Neural crest cell (in vitro differentiated cells): ENCODE data around the gene PSAT1. TPM values are rescaled to one million over a fixed set of nuclear protein-coding genes. Genes with fewer than 3 reads are reported as not detected.

ENCODE experiments used
- DNase-seq: peaks from one replicate; pipeline ENCODE4 v3.0.0; 2021; ENCODE audit warnings: low read depth, mixed read lengths, low spot score
- H3K27ac Mint-ChIP-seq: one replicate; pipeline ENCODE4 v1.8.0; 2021; ENCODE audit warnings: mild to moderate bottlenecking, mixed read lengths; ENCODE audit not compliant: unreplicated experiment
- H3K27me3 Mint-ChIP-seq: 2 replicates; pipeline ENCODE4 v1.8.0; 2021; ENCODE audit warnings: low read depth, mild to moderate bottlenecking, mixed read lengths
- H3K36me3 Mint-ChIP-seq: 2 replicates; pipeline ENCODE4 v1.8.0; 2021; ENCODE audit warnings: low read depth, mild to moderate bottlenecking, mixed read lengths
- H3K4me1 Mint-ChIP-seq: 2 replicates; pipeline ENCODE4 v1.8.0; 2021; ENCODE audit warnings: mixed read lengths
- H3K4me3 Mint-ChIP-seq: one replicate; pipeline ENCODE4 v1.8.0; 2021; ENCODE audit warnings: mild to moderate bottlenecking, mixed read lengths
- H3K9me3 Mint-ChIP-seq: 2 replicates; pipeline ENCODE4 v1.8.0; 2021; ENCODE audit warnings: mixed read lengths
- CTCF ChIP-seq: fragments of 200-600 bp; sonication (generic); conservative IDR thresholded peaks from 2 replicates; pipeline ENCODE4 v1.5.0; 2021; ENCODE audit warnings: antibody characterized with exemption, mild to moderate bottlenecking
- total RNA-seq: library from RNA; stranded (reverse); gene quantifications from 2 replicates; pipeline ENCODE4 v1.2.1, GENCODE V29; 2021

The PSAT1 gene
- total RNA-seq, 1 donor from 2014 or later, result 166 TPM

GRCh38 chr9:78370991-78371390, 74.1 kb downstream of the PSAT1 start:
- Mint-ChIP-seq H3K4me3 (no peak overlapping the region), H3K4me1 (no peaks in the 10 kb centered on the region), H3K27ac (no peak overlapping the region), H3K27me3 (no peaks in the 10 kb centered on the region), H3K9me3 (no peaks in the 10 kb centered on the region), H3K36me3 (no peaks in the 10 kb centered on the region)
- TF ChIP-seq CTCF, result no peak
- no peak for DNase-seq

GRCh38 chr9:78371981-78372380, 75.1 kb downstream of the PSAT1 start:
- no peak for TF ChIP-seq CTCF
- peaks cover 2% of the 10 kb centered on the region for H3K9me3 Mint-ChIP-seq
- no peaks in the 10 kb centered on the region for H3K27me3 Mint-ChIP-seq

More at GRCh38 chr9:78371981-78372380, 75.1 kb downstream of the PSAT1 start:
- no peak for DNase-seq
- Mint-ChIP-seq H3K4me1 (no peaks in the 10 kb centered on the region), H3K27ac (no peak overlapping the region), H3K4me3 (no peak overlapping the region), H3K36me3 (no peaks in the 10 kb centered on the region)

Other genes with a start within 250 kb of the PSAT1 start
- gene CEP78, start 61.0 kb upstream of the PSAT1 start, total RNA-seq, result 66.4 and 71.0 TPM in 2 replicates